HPDE6-E6E7 (cell line): ENCODE measurements around the gene RIMBP2.

ENCODE experiments used
- DNase-seq: peaks from one replicate; pipeline ENCODE4 v3.0.0; 2011; ENCODE audit warnings: missing footprints; ENCODE audit errors: extremely low spot score

RIMBP2 gene

DNA sequence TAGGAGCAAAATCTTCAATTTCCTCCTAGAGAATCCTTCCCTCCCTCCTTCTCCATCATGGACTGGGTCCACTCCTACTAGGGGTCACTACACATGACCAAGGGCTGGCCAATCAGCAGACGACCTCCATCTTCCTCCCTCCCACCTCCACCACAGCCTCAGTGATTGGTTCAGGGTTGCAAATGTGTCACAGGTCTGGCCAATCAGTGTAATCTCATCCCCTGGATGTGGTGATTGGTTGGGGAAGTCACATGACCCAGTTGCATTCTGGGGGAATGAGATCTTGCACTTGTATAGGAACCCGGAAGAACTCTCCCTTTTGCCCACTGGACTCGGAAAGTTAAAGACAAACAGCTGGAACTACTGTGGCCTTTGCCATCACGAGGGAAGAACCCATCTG, 209.3 kb downstream of the RIMBP2 start:
- no peak for DNase-seq

DNA sequence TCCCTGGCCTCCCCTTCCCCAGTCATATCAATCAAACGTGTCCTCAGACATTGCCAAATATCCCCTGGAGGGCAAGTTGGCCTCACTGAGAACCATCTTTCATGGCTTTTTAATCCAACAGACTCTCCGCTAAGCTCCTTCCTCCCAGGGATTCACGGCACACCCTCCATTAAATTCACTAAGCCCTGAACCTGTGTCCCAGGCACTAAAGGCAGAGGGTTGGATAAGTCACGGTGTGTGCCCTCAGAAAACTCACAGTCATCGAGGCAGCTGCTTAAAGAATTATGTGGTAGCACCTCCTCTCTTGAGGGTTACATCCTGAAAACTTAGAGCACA, 211.3 kb downstream of the RIMBP2 start:
- no peak for DNase-seq

DNA sequence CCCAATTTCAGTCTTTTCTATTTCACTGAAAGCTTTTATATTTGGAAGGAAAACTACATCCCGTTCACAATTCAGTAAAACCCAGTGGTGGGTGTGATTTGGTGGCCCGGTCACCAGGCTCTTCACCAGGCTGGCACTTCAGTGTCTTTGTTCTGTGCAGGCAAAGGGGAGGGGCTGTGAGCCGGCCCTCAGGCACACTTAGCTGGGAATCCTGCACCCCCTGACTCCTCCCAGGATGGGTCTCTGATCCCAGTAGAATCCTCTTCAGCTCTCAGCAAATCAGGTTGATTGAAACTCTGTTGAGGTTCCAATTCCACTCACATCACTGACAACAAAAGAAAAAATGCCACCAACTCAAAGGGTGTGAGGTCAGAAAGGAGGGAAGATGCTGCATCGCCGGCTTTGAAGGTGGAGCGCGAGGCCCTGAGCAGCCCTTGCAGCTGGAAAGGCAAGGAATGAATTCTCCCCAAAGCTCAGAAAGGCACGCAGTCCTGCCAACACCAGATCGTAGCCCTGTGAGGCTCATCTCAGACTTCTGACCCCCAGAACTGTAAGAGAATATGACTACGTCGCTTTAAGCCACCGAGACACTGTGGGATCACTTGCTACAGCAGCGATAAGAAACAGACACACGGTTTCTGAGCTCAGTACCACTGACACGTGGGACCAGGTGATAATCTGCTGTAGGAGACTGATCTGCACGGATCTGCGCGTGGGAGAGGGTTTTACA, 211.8 kb downstream of the RIMBP2 start:
- no peak for DNase-seq

DNA sequence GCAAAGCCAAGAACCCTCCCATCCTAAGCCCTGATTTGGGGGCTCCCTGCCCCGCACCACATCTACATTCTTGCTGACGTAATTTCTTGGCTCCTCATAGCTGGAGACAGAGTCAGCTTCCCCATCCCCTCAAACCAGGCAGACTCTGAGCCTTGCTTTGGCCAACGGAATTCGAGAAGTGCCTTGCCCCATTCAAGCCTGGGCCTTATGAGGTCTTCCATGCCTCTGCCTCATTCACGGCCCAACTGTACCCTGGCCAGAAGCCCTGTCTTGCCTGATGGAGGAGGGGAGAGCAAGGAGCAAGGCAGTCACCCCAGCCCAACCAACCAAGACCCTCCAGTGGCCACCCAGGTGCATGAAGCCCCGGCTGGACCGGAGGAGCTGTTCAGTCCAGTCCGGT, 214.3 kb downstream of the RIMBP2 start:
- no peak for DNase-seq

DNA sequence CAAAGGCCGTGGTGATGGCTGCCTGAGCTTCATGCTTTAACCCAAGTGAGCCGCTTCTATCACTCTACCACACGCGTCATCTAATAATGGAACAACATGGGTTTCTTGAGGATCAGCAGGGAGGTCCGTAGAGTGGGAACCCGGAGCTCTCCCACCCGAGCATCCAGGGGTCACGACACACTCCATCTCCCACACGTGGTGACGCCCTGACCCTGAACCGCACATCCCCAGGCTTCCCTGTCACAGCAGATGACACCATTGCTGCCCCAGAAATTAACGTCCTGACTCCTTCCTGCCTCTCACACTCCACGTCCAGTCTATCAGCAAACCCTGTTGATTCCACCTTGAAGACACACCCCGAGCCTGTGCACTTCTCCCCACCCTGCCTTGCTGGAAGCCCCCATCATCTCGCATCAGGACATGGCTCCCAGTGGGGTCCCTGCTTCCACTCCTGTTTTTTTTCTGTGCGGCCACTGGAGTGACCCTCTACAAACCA, 215.2 kb downstream of the RIMBP2 start:
- no peak for DNase-seq

DNA sequence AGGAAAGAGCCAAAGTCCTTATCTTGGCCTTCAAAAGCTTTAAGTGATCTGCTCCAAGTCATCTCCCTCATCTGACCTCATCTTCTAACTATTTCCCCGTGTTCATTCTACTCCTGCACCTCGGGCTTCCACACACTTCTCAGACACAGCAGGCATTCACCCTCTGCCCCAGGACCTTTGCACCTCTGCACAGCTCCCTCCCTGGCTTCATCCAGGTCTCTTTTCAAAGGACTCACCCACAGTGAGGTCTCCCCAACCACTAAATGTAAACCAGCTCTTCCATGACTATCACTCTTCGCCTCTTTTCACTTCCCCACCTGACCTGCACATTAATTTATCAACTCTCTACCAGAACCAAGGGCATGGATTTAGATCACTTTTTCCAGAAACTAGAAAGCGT, 216.6 kb downstream of the RIMBP2 start:
- DNase-seq, result no peak

DNA sequence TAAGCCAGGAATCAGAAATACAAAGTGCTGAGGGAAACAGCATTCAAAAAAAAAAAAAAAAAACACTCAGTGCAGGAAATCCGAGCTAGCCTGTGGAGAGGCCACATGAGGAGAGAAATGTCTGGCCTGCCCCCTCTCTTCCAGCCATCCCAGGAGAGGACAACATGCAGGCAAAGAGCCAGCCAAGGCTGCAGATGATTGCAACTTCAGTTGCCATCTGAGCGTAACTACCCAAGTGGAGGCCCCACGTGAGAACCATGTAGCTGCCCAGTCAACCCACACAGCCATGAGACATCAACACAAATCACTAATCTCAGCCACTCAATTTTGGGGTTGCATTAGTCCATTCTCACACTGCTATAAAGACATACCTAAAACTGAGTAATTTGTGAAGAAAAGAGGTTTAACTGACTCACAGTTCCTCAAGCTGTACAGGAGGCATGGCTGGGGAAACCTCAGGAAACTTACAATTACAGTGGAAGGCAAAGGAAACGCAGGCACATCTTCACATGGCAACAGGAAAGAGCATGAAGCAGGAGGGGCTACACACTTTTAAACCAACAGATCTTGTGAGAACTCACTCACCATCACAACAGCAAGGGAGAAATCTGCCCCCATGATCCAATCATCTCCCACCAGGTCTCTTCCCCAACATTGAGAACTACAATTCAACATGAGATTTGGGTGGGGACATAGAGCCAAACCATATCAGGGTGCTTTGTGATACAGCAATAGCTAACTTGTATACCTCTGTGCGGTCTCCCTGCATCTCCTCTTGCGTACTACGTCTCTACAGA, 217.3 kb downstream of the RIMBP2 start:
- no peak for DNase-seq

DNA sequence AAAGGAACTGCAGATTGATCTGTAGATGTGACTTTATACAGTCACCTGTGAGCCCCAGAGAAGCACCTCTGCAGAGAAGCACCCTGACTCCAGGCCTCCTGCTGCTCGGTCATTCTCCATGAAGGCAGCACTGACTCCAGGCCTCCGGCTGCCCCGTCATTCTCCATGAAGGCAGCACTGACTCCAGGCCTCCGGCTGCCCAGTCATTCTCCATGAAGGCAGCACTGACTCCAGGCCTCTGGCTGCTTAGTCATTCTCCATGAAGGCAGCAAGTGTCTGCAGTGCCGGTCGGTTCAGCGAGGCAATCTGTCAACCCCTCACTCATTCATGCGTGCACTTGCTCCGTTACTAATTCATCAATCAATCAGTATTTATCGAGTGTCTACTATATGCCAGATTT, 218.1 kb downstream of the RIMBP2 start:
- no peak for DNase-seq

DNA sequence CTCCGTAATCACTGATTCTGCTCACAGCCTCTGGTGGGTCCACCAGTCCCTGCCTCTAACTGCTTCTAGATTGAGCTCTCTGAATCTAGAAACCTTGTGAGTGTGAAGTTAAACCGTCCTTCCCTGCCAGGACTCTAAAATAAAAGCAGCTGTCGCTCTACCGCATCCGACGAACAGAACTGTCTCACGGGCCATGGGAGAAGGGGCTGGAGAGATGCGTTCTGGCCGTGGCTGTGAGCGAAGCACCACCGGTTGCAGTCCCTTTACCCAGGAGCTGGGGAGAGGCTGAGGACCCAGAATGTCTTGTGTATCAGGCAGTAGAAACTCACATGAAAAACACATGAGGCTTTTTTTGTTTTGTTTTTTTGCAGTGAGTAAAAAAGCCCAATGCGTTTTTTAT, 218.8 kb downstream of the RIMBP2 start:
- no peak for DNase-seq

DNA sequence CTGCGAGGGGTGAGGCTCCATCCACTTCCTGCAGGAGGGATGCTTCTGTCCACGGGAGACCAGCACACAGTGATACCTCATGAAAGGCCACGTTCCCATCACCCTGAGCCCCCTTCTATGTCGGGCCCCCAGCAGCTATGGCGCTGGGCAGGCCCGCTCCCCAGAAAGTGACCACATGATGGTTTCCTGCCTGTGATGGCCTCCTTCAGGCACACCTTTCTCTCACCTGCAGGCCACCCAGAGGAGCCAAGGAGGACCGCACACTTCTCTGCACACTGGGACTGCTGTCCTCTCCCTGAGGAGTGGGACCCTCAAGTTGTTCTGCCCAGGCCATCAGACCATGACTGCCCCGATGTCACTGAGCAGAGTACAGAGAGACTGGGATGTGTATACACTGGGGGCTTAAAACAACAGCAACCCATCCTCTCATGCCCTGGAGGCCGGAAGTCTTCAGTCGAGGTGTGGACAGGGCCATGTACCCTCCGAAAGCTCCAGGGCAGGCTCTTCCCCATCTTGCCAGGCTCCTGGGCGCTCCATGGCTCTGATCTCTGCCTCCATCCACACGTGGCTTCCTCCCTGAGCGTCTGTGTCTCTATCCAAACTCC, 219.5 kb downstream of the RIMBP2 start:
- DNase-seq, result no peak

DNA sequence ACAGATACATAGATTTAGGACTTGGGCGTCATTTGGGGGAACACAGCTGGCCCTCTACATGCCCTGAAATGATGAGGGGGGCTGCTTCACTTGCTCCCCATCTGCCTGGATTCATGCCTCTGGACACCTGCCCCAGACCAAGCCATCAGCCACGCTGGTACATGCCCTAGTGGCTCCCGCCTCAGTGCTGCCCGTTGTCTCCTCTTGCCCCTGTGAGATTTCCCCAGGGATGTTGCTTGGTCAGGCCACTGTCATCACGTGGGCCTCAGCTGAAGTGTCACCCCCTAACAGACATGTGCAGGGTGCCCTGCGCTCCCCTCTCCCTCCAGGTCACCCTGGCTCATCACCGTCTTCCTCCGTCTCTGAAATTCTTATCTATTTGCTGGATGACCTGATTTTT, 220.9 kb downstream of the RIMBP2 start:
- no peak for DNase-seq

DNA sequence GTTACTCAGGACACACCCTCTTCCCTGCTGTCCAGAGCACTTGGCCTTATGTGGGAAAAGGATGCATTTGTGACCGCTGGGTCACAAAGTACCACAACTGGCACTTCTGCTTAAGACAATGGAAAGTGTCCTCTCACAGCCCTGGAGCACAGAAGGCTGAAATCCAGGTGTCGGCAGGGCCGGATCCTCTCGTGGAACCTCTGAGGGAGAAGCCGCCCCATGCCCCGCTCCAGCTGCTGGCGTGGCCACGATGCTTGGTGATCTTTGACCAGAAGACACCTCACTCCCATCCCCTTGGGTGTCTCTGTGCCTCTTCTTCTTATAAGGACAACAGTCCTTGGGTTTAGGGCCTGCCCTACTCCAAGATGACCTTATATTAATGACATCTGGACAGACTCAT, 221.4 kb downstream of the RIMBP2 start:
- no peak for DNase-seq

DNA sequence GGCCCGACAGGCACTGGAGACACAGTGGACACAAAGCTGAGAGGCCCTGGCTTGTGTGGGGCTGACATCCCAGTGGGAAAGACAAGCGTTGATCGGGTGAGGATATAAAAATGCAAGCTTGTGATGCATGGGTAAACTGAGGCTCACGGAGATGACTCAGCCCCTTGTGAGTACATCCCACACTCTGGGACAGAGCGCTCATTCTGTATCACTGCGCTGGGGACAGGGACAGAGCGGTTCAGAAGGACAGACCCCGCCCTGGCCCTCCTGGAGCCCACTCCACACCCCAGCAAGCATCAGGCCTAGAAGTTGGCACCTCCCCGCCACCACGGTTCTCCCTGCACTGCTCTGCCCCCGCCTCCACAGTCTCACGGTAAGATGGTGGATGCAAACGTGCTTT, 222.1 kb downstream of the RIMBP2 start:
- DNase-seq, result no peak

DNA sequence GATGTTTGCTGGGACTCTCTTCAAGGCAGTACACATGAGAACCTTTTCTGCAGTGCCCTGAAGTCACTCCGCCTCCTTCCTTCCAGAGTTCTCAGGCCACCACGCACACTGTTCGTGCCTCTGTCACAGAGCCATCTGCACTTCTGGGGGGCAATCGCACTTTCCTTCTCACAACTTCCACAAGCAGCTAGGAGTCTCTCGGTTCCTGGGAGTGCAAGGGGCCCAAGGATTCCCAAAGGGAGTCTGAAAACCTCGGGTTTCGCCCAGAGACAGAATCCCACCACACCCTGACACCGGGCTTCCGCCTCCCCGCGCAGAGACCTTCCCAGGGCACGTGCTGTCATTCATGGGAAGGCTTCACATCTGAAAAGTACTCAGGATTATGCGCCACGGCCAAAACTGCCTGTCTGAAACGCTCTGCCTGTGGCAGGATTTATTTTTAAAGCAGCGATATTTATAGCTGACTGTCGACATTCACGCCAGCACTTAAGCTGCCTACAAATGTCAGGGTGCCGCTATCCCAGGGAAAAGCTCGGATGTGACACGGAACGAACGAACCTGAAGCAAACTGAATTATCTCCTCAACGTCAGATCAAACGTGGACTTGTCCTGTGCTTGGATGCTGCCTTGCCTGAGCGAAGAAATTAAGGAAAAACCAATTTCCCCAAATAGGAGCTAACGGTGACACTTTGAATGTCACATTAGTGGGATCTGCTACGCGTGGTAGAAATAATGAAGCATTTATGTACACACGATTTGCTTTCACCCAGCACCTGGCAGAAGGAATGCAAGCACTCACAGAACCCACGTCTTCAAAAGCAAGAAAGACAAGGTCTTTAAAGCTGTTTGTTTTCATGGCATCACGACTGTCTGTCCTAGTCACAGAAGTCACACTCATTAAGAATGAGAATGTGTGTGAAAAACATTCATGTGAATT, 224.4 kb downstream of the RIMBP2 start:
- DNase-seq, result no peak

DNA sequence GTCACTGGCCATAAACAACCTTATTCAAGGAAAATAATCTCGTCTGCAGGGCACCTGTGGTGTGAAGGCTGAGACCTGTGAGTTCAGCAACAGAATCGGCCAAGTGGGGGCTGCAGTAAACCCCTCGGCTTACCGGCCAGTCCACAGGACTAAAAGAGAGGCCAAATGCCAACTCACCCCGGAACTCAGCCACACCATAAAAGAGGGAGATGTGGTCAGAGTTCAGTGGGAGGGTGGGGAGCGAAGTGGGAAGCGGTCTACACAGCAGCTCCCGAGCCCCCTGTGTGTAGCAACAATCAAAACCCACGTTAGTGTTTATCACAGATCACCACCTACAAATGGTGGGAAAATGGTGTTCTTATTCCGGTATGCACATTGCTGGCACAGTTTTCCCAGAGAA, 225.4 kb downstream of the RIMBP2 start:
- no peak for DNase-seq

DNA sequence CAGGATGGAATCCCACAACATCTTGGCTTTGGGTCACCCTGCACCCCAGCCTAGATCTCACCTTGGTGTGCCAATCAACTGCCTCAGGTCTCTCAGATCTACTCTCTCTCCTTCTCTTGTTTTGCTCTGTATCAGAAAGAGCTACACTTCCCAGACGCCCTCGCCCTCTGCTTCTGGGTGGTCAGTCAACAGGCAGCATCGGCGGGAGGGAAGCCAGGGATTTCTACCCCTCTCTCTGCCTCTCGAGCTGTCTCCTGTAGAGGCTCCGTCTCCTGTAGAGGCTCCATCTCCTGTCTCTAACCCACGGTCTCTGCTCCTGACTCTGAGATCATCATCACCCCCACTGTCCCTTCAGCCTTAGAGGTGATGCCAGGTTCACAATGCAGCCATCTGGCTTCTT, 226.8 kb downstream of the RIMBP2 start:
- no peak for DNase-seq

DNA sequence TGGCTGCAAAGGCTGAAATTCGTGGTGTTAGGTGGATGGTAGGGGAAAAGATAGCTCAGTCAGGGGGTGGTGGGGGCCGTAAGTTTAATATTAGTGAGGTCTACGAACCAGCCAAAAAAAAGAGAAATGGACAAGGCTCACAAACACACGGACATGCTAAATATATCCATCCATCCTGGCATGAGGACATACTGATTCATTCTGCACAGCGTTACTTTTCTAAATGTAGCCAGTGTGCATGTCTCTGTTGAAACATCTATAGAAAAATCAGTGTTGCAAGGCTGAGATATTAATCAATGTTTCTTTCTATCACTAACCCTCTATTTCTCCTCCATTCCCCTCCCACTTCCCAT, 227.8 kb downstream of the RIMBP2 start:
- DNase-seq, result no peak

DNA sequence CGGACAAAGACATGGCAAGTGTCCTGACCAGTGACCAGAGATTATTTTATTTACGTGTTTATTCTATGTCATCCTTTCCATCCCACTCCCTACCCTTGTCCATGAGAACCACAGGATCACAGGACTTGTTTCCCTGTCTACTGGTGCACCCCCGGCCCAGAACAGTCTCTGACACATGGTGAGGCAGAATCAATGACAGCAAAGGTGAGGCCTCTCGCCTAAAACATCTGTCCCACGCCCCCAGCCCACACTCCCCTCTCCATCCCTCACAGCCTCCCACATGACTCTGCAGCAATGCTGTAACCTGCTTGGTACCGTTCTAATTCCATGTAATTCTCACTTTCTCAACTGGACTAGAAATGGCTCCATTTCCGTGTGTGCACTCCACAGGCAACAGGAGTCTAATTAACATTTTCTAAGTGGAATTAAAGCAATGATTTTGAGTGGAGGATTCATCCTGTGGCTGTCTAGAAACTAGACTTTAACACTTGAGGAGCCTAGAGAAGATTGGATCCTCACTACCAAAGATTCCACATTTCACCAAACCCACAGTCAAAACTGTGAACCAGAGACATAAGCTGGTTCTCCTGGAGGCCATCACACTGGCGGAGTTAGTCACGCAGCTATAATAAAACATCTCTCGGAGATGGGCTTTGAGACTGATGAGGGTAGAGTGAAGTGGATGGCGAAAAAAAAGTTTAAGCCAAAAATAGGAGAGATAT, 228.3 kb downstream of the RIMBP2 start:
- no peak for DNase-seq

DNA sequence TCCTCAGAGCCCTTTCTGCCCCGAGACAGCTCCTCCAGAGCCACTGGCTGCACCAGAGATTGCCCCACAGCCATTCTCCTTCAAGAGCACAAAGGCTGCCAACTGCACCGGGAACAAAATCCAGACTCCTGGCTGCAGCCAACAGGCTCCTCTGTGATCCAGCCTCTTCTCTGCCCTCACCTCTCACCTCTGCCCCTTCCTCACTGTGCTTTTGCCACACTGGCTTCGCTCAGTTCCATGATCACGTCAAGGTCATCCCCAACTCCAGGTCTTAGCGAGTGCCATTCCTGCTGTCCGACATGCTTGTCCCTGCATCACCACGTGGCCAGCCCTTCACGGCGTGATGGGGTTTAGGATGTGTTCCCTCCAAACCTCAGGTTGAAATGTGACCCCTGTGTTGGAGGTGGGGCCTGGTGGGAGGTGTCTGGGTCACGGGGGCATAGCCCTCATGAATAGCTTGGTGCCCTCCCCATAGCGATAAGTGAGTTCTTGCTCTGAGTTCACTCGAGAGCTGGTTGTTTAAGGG, 229.1 kb downstream of the RIMBP2 start:
- no peak for DNase-seq

DNA sequence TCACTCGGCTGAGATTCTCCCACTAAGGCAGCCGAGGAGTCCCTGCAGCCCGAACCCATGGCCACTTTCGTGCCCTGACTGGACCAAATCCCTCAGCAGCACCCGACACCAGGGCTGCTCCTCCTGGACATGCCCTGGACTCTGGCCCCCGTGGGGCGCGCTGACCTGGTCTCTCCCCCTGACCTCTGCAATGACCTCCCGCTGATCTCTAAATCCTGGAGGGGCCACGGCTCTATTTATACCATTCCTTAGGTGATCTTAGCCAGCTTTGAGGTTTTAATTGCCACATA, 230.0 kb downstream of the RIMBP2 start:
- DNase-seq, result no peak
